H54 (cell line): ENCODE data around the gene CTTN.

ENCODE experiments used
- DNase-seq: peaks from one replicate; pipeline ENCODE4 v3.0.0; 2011; ENCODE audit warnings: low spot score, mixed read lengths; ENCODE audit not compliant: insufficient read length
- FAIRE-seq: peaks from 3 replicates; lab custom pipeline; 2011; peaks lifted over from hg19 to GRCh38; lab: Jason Lieb, UNC
- POLR2A ChIP-seq: IDR thresholded peaks from 2 replicates; pipeline ENCODE4 v1.6.1; 2011; ENCODE audit warnings: low read depth, mild to moderate bottlenecking, low read length

CTTN gene

GRCh38 chr11:70409871-70410270, 11.5 kb downstream of the CTTN start:
- DNase-seq = no peak
- TF ChIP-seq POLR2A = no peak
- FAIRE-seq = no peak

- no peak for FAIRE-seq
- TF ChIP-seq POLR2A = no peak
- no peak for DNase-seq
Observed at GRCh38 chr11:70410276-70411205, 12.2 kb downstream of the CTTN start.

GRCh38 chr11:70411713-70412452, 13.6 kb downstream of the CTTN start:
- no peak for TF ChIP-seq POLR2A
- DNase-seq (no peak), FAIRE-seq (no peak)

GRCh38 chr11:70413151-70413550, 14.8 kb downstream of the CTTN start:
- FAIRE-seq = no peak
- no peak for DNase-seq
- TF ChIP-seq POLR2A = no peak

- DNase-seq (no peak), FAIRE-seq (no peak)
- no peak for TF ChIP-seq POLR2A
Observed at GRCh38 chr11:70414341-70415100, 16.2 kb downstream of the CTTN start.

- TF ChIP-seq POLR2A = no peak
- DNase-seq (peak; percentile 68), FAIRE-seq (no peak)
Observed at GRCh38 chr11:70415191-70415590, 16.9 kb downstream of the CTTN start.

- FAIRE-seq (no peak), DNase-seq (no peak)
- no peak for TF ChIP-seq POLR2A
Observed at GRCh38 chr11:70415642-70416395, 17.5 kb downstream of the CTTN start.

GRCh38 chr11:70416881-70417280, 18.6 kb downstream of the CTTN start:
- TF ChIP-seq POLR2A = no peak
- FAIRE-seq (no peak), DNase-seq (no peak)

- FAIRE-seq (no peak), DNase-seq (no peak)
- no peak for TF ChIP-seq POLR2A
Observed at GRCh38 chr11:70418130-70418529, 19.8 kb downstream of the CTTN start.

- no peak for TF ChIP-seq POLR2A
- DNase-seq = no peak
- no peak for FAIRE-seq
Observed at GRCh38 chr11:70419307-70420007, 21.1 kb downstream of the CTTN start.

GRCh38 chr11:70420008-70420464, 21.7 kb downstream of the CTTN start:
- FAIRE-seq (no peak), DNase-seq (no peak)

GRCh38 chr11:70420496-70420895, 22.2 kb downstream of the CTTN start:
- no peak for DNase-seq
- FAIRE-seq = no peak
- no peak for TF ChIP-seq POLR2A

More at GRCh38 chr11:70420008-70420464, 21.7 kb downstream of the CTTN start:
- TF ChIP-seq POLR2A = no peak
